GM12864 (cell line): ENCODE measurements around the gene CHAC2.
"Not testable (repeated sequence)": the region's sequence is repeated elsewhere in the genome, so short reads cannot be mapped to it uniquely, and the experiment has no call there.

Experiments
- DNase-seq: peaks from one replicate; pipeline ENCODE4 v3.0.0-alpha.2; 2011; ENCODE audit warnings: low read depth
- H3K4me3 ChIP-seq: 2 replicates; pipeline ENCODE4 v1.5.1; 2011; ENCODE audit warnings: mild to moderate bottlenecking, low read depth, low read length, control low read depth
- CTCF ChIP-seq: IDR thresholded peaks from 2 replicates; pipeline ENCODE4 v1.5.1; 2011; ENCODE audit warnings: low read depth, mild to moderate bottlenecking, moderate library complexity, low read length, control low read depth, inconsistent platforms; ENCODE audit errors: missing control alignments

CHAC2 gene

DNA sequence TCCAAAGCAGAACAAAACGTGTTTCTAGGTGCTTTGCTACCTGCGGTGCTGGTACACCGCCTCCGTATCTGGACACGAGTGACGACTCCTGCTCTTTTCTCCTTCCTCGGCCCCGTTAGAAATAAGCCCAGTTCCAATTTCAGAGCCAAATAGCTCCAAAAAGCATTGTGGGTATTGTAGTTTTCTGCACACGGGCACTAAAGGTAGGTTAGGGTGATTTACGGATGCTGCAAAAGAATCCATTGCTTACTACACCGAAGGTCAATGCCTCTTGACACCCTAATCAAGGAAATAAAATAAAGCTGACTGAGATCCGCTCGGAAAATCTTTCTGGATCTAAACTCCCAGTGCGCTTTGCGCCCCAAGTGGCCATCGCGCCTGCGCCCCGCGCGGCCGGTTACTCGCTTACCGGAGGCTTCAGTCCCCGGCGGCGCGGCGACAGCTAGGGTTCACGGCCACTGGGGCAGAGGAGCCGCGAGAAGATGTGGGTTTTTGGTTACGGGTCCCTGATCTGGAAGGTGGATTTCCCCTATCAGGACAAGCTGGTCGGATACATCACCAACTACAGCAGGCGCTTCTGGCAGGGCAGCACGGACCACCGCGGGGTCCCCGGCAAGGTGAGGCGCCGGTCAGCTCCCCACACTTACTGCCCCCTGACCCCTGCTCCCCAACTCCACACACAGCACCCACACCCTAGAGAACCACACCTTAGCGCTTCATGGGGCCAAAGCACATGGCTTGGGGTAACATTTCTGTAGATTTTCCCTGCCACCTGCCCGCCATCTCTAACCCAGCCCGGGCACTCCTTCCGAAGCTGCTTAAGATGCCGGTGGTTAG, at the start of gene CHAC2:
Gene CHAC2, plus strand, starts transcription at position 400 of the 837 bp plus-strand sequence. Its CDS starts 83 bp downstream, at position 483.
- DNase-seq, result peak; percentile 66

GRCh38 chr2:53720944-53721343, 46.7 kb upstream of the CHAC2 start:
- DNase-seq, H3K4me3 ChIP-seq: not testable (repeated sequence)

More for the DNA sequence above, at the start of gene CHAC2:
- peak; percentile 28 for TF ChIP-seq CTCF
- H3K4me3 ChIP-seq, result peak within 1 kb of the TSS; percentile 87

- no peak overlapping the region for H3K4me3 ChIP-seq
- no peak for DNase-seq
- TF ChIP-seq CTCF, result no peak
These were observed 43.1 kb upstream of the CHAC2 start for GRCh38 chr2:53724536-53724935.

DNA sequence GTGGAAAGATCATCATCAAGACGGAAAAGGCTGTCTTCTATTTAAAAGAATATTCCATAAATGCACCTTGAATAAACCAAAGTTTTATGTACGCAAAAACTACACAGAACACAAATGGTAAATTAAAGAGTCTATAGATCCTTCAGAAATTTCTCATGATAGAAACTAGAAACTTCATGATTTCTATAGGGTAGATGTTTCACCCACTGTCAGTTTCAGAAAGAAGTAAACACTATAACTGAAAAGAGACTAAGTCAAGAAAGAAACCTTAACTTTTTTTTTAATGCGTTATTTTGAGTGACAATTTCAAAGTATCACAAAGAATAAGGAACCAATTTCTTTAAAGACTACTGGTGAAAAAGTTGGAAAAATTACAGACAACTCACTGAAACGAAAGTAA, 41.9 kb upstream of the CHAC2 start:
- DNase-seq, result no peak
- no peak for TF ChIP-seq CTCF
- H3K4me3 ChIP-seq, result no peak overlapping the region

- H3K4me3 ChIP-seq, result no peak overlapping the region
- DNase-seq, result no peak
- no peak for TF ChIP-seq CTCF
These were observed 39.7 kb upstream of the CHAC2 start for GRCh38 chr2:53727921-53728320.

DNA sequence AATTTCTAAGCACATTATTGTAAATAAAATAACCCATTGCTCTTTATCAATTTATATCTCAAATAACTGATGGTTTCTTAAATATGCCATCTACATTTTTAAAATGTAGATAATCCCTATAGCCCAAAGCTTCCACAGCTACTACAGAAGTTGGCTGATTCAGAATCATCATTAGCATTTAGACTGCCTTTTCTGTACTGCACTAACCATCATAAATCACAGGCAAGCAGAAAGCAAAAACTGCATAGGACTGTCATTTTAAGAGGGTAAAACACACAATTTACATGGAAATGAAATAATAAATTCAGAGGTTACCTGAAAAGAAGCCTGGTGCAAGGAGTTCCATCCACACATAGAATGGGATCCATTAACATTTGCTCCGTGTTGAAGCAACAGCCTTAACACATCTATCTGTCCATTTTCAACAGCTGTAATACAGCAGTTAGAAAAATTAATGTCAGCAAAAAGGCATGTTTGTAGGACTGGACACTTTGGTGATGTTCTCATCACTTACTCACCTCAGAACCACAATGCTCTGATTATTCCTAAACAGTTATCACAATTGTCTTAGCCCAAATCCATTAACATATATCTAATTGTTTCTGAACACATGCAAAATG, 38.4 kb upstream of the CHAC2 start:
- DNase-seq, result no peak
- no peak overlapping the region for H3K4me3 ChIP-seq
- no peak for TF ChIP-seq CTCF

GRCh38 chr2:53737091-53737490, 30.5 kb upstream of the CHAC2 start:
- DNase-seq, result no peak
- TF ChIP-seq CTCF, result no peak
- no peak overlapping the region for H3K4me3 ChIP-seq
